Thoracic aorta (tissue), 2 donors: ENCODE data around the gene KIAA0232. TPM values are rescaled to one million over a fixed set of nuclear protein-coding genes. Genes with fewer than 3 reads are reported as not detected.
A peak's percentile ranks its signal among the peaks of the same experiment; 100 is the strongest.

Experiments
- ATAC-seq: fragments of 150-250 bp; one replicate; pipeline ENCODE4 v1.8.0; 2017; ENCODE audit warnings: low read depth; ENCODE audit not compliant: insufficient number of reproducible peaks, low FRiP score
- DNase-seq: peaks from one replicate; pipeline ENCODE4 v3.0.0-alpha.2; 2020; ENCODE audit warnings: low spot score
- H3K27ac ChIP-seq, 2 donors: fragments of 200-600 bp; sonication (generic); 1 replicate in 1 of 2; 2 replicates in 1 of 2; pipeline ENCODE4 v1.5.1; 2016; ENCODE audit warnings: mild to moderate bottlenecking in 2 of 2, moderate library complexity in 2 of 2
- H3K27me3 ChIP-seq: fragments of 200-600 bp; sonication (generic); replicated peaks from 2 replicates; pipeline ENCODE4 v1.6.0; 2016; ENCODE audit warnings: mild to moderate bottlenecking; ENCODE audit not compliant: insufficient read depth
- H3K36me3 ChIP-seq: fragments of 200-600 bp; sonication (generic); one replicate; pipeline ENCODE4 v1.5.1; 2016
- H3K4me1 ChIP-seq, 2 donors: fragments of 200-600 bp; sonication (generic); 1 replicate in 1 of 2; 2 replicates in 1 of 2; pipeline versions ENCODE4 v1.5.1 to v1.6.0; 2016; ENCODE audit warnings: low read depth in 2 of 2, mild to moderate bottlenecking in 1 of 2; ENCODE audit not compliant: control insufficient read depth in 1 of 2
- H3K4me3 ChIP-seq: fragments of 200-600 bp; sonication (generic); 2 replicates; pipeline ENCODE4 v1.5.1; 2016; ENCODE audit warnings: mild to moderate bottlenecking
- H3K9me3 ChIP-seq: fragments of 200-600 bp; sonication (generic); 2 replicates; pipeline ENCODE4 v1.5.1; 2016
- CTCF ChIP-seq: fragments of 200-600 bp; sonication (generic); IDR thresholded peaks from one replicate; pipeline ENCODE4 v1.5.1; 2019; ENCODE audit warnings: antibody characterized with exemption
- total RNA-seq, 2 donors: library from RNA; depleted of rRNA; stranded (reverse); fragments of >200 nt; gene quantifications; one replicate each; pipeline versions ENCODE4 v1.1.0 to v1.2.3, GENCODE V29; 2016

KIAA0232 gene
- total RNA-seq, 2 donors from 2014 or later = 56.9 to 80.8 TPM

GRCh38 chr4:6765703-6766102 lies 16.8 kb upstream of the KIAA0232 start:
- no peak overlapping the region for H3K27ac ChIP-seq
- no peak for DNase-seq
- H3K27me3 ChIP-seq = no peaks in the 10 kb centered on the region
- no peak for ATAC-seq
- H3K36me3 ChIP-seq = no peaks in the 10 kb centered on the region
- H3K9me3 ChIP-seq = no peaks in the 10 kb centered on the region
- peaks cover 23 to 26% of the 10 kb centered on the region in 2 donors for H3K4me1 ChIP-seq
- no peak overlapping the region for H3K4me3 ChIP-seq
- TF ChIP-seq CTCF = no peak

DNA sequence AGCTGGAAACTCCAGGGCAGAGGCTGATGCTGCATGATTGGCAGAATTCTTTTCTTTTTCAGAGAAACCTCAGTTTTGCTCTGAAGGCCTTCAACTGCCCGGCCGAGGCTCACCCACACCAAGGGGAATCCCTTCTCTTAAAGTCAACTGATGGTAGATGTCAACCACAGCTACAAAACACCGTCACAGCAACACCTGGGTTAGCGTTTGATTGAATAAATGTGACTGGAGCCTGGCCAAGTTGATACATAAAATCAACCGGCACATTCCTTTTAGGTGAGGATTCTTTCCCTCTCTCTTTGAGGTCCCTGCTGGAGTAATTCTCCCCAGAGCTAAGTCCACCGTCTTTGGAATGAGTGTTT lies 15.2 kb upstream of the KIAA0232 start:
- Histone ChIP-seq H3K4me1 (peaks cover 30 to 40% of the 10 kb centered on the region in 2 donors), H3K4me3 (no peak overlapping the region), H3K36me3 (no peaks in the 10 kb centered on the region), H3K27me3 (no peaks in the 10 kb centered on the region), H3K27ac (peak overlapping the region in 1 of 2 donors; percentile 83), H3K9me3 (no peaks in the 10 kb centered on the region)
- ATAC-seq = no peak
- no peak for TF ChIP-seq CTCF
- no peak for DNase-seq

GRCh38 chr4:6767748-6768538 lies 14.6 kb upstream of the KIAA0232 start:
- no peaks in the 10 kb centered on the region for H3K27me3 ChIP-seq
- H3K4me3 ChIP-seq = peak overlapping the region; percentile 28
- peaks cover 30 to 46% of the 10 kb centered on the region in 2 donors for H3K4me1 ChIP-seq
- H3K27ac ChIP-seq = peak overlapping the region; percentile 73 to 83
- no peak for TF ChIP-seq CTCF
- no peak for ATAC-seq
- no peaks in the 10 kb centered on the region for H3K36me3 ChIP-seq
- no peaks in the 10 kb centered on the region for H3K9me3 ChIP-seq
- no peak for DNase-seq

- peaks cover 30 to 52% of the 10 kb centered on the region in 2 donors for H3K4me1 ChIP-seq
- no peak for TF ChIP-seq CTCF
- H3K27me3 ChIP-seq = no peaks in the 10 kb centered on the region
- DNase-seq = peak; percentile 38
- peak; percentile 50 for ATAC-seq
- peak overlapping the region; percentile 28 for H3K4me3 ChIP-seq
- H3K27ac ChIP-seq = peak overlapping the region; percentile 73 to 83
- no peaks in the 10 kb centered on the region for H3K9me3 ChIP-seq
- H3K36me3 ChIP-seq = no peaks in the 10 kb centered on the region
These were observed 14.0 kb upstream of the KIAA0232 start for GRCh38 chr4:6768539-6768905.

DNA sequence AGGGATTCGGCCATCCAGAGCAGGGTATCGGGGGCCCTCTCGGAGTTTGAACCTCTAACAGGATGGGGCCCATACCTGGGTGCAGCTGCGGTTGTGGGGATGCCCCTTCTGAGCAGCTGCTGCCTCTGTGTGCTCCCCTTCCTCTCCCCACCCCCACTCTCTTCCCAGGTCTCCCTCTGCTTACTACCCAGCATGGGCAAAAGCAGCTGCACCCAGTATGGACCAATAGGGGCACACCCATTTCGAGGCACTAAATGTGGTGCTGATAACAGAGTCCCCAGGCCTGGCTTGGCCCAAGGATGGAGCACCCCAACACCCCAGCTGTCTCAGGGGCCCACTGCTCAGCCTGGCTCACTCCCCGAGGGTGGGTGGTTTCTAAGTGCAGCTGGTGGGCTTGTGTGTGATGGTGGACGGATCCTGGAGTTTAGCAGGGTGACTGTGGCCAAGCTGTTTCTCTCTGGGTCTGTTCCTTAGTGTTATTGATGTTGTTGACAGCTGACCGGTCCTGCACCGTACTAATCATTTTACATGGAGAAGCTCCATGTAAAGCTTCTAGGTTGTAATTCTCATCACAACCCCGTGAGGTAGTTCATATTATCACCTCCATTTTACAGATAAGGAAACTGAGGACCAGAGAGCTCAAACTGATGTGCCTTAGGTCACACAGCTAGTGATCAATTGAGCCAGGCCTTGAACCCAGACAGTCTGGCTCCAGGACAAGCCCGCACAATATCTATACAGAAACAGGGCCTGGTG lies 13.1 kb upstream of the KIAA0232 start:
- no peak overlapping the region for H3K4me3 ChIP-seq
- H3K9me3 ChIP-seq = no peaks in the 10 kb centered on the region
- no peak for DNase-seq
- no peak for ATAC-seq
- no peaks in the 10 kb centered on the region for H3K36me3 ChIP-seq
- H3K27ac ChIP-seq = no peak overlapping the region
- peaks cover 30 to 54% of the 10 kb centered on the region in 2 donors for H3K4me1 ChIP-seq
- TF ChIP-seq CTCF = no peak
- no peaks in the 10 kb centered on the region for H3K27me3 ChIP-seq
